Measurements from ENCODE around the gene OOSP4B. TPM values are rescaled to one million over a fixed set of nuclear protein-coding genes. Genes with fewer than 3 reads are reported as not detected.
"Not testable (repeated sequence)": the region's sequence is repeated elsewhere in the genome, so short reads cannot be mapped to it uniquely, and the experiment has no call there.

The OOSP4B gene
- total and polyA plus RNA-seq, 2 donors (not counting 1 experiment from before 2014, with no cell fraction given) = not detected

- peaks cover 12% of the 10 kb centered on the region for H3K27me3 Mint-ChIP-seq
- DNase-seq; H3K27me3 ChIP-seq (replicated peaks in 1 of 4; ENCODE audit: control extremely low read depth in 1 of 4, control insufficient read depth in 3 of 4, insufficient read depth in 4 of 4, low read length in 3 of 4); H3K79me2 ChIP-seq (ENCODE audit: control insufficient read depth, insufficient read depth, low read length); POLR2A ChIA-PET; H3K4me1 ChIP-seq (ENCODE audit: control insufficient read depth in 2 of 2, insufficient read depth in 2 of 2, low read length in 2 of 2); H3K4me2 ChIP-seq (replicated peaks; ENCODE audit: low read depth, low read length, poor library complexity, severe bottlenecking); CTCF ChIA-PET; H3K9me3 ChIP-seq (ENCODE audit: control extremely low read depth in 1 of 3, control insufficient read depth in 2 of 3, insufficient read depth in 1 of 3, low read length in 2 of 3); H3K36me3 ChIP-seq (replicated peaks in 1 of 2; ENCODE audit: control extremely low read depth in 1 of 2, control insufficient read depth in 1 of 2, extremely low read depth in 1 of 2, insufficient read depth in 2 of 2, low read length in 1 of 2); H3K27ac Mint-ChIP-seq; ATAC-seq (ENCODE audit: low read depth); H3K4me3 Mint-ChIP-seq; H3K9me3 Mint-ChIP-seq (ENCODE audit: insufficient read depth); intact Hi-C loops (cut with micrococcal nuclease); H3K9ac ChIP-seq (ENCODE audit: low read length); H3K4me1 Mint-ChIP-seq; H3K27ac ChIP-seq (ENCODE audit: low read length in 2 of 2); H3K4me3 ChIP-seq (ENCODE audit: control extremely low read depth in 1 of 5, extremely low read depth in 1 of 5, insufficient read depth in 1 of 5, low read depth in 2 of 5, low read length in 4 of 5); H4K20me1 ChIP-seq (ENCODE audit: control insufficient read depth, insufficient read depth, low read length, poor library complexity, severe bottlenecking); H2AFZ ChIP-seq (ENCODE audit: insufficient read depth, low read depth, low read length, poor library complexity, severe bottlenecking): not testable (repeated sequence)
- WGBS (ENCODE audit: insufficient coverage) = no CpG with 5 or more reads among the region's 3 CpGs
Measured at GRCh38 chr11:60050839-60051238, 33.9 kb downstream of the OOSP4B start.

- ATAC-seq (ENCODE audit: low read depth) (no peak), DNase-seq (no peak)
Measured at GRCh38 chr11:60056349-60056969, 39.5 kb downstream of the OOSP4B start, which contains the start of gene MS4A3. MS4A3 (plus strand) TSS chr11:60056665; CDS start chr11:60061161, 4,496 bp downstream.

More at GRCh38 chr11:60056349-60056969, 39.5 kb downstream of the OOSP4B start, which contains the start of gene MS4A3:
- ChIA-PET CTCF (no interaction called here), POLR2A (no interaction called here)
- Histone ChIP-seq H3K9ac (ENCODE audit: low read length) (no peak within 1 kb of the TSS), H3K27me3 (replicated peaks in 1 of 4; ENCODE audit: control extremely low read depth in 1 of 4, control insufficient read depth in 3 of 4, insufficient read depth in 4 of 4, low read length in 3 of 4) (no peaks in the 10 kb centered on the region), H3K4me1 (ENCODE audit: control insufficient read depth in 2 of 2, insufficient read depth in 2 of 2, low read length in 2 of 2) (no peaks in the 10 kb centered on the region), H3K79me2 (ENCODE audit: control insufficient read depth, insufficient read depth, low read length) (no peaks in the 10 kb centered on the region), H2AFZ (ENCODE audit: insufficient read depth, low read depth, low read length, poor library complexity, severe bottlenecking) (no peak within 1 kb of the TSS), H3K4me3 (ENCODE audit: control extremely low read depth in 1 of 5, extremely low read depth in 1 of 5, insufficient read depth in 1 of 5, low read depth in 2 of 5, low read length in 4 of 5) (no peak within 1 kb of the TSS), H3K9me3 (ENCODE audit: control extremely low read depth in 1 of 3, control insufficient read depth in 2 of 3, insufficient read depth in 1 of 3, low read length in 2 of 3) (no peaks in the 10 kb centered on the region), H4K20me1 (ENCODE audit: control insufficient read depth, insufficient read depth, low read length, poor library complexity, severe bottlenecking) (no peaks in the 10 kb centered on the region), H3K36me3 (replicated peaks in 1 of 2; ENCODE audit: control extremely low read depth in 1 of 2, control insufficient read depth in 1 of 2, extremely low read depth in 1 of 2, insufficient read depth in 2 of 2, low read length in 1 of 2) (no peaks in the 10 kb centered on the region), H3K4me2 (replicated peaks; ENCODE audit: low read depth, low read length, poor library complexity, severe bottlenecking) (no peak within 1 kb of the TSS), H3K27ac (ENCODE audit: low read length in 2 of 2) (no peak within 1 kb of the TSS)
- Mint-ChIP-seq H3K27ac (no peak within 1 kb of the TSS), H3K27me3 (peaks cover 14% of the 10 kb centered on the region), H3K4me3 (no peak within 1 kb of the TSS), H3K9me3 (ENCODE audit: insufficient read depth) (peaks cover 2% of the 10 kb centered on the region), H3K4me1 (no peaks in the 10 kb centered on the region)
- 97% methylated on average over 5 of the region's 8 CpGs for WGBS (ENCODE audit: insufficient coverage)
- intact Hi-C loops (cut with micrococcal nuclease) = no loop called here
- no peak for TF ChIP-seq CTCF (IDR thresholded peaks at IDR 0.05)
- no peak for TF ChIP-seq EZH2 (IDR thresholded peaks at IDR 0.05; ENCODE audit: borderline replicate concordance, insufficient read depth, low read depth, low read length, poor library complexity, severe bottlenecking)

Measured in B cell (primary cell).